GM23338 (cell line): ENCODE data around the gene MBD6. TPM values are rescaled to one million over a fixed set of nuclear protein-coding genes. Genes with fewer than 3 reads are reported as not detected.

Experiments used
- ATAC-seq: fragments of 200-7000 bp; cut with Tn5 transposase; 3 replicates; pipeline ENCODE4 v1.9.1; 2020
- DNase-seq: peaks from one replicate; pipeline ENCODE4 v3.0.0-alpha.2; 2015; ENCODE audit warnings: low spot score
- H2AFZ ChIP-seq: fragments of 200-600 bp; sonication (generic); 2 replicates; pipeline ENCODE4 v1.8.0; 2016; ENCODE audit warnings: antibody characterized with exemption, mild to moderate bottlenecking, moderate library complexity
- H3F3A ChIP-seq: fragments of 200-600 bp; sonication (generic); replicated peaks from 2 replicates; pipeline ENCODE4 v1.8.0; 2017; ENCODE audit warnings: antibody characterized with exemption, mixed run types, low read depth
- H3K27ac ChIP-seq: fragments of 200-600 bp; sonication (generic); 2 replicates; pipeline ENCODE4 v1.6.1; 2016; ENCODE audit warnings: low read depth
- H3K27me3 ChIP-seq: fragments of 200-600 bp; sonication (generic); 2 replicates; pipeline ENCODE4 v1.8.0; 2016; ENCODE audit warnings: mild to moderate bottlenecking, mixed run types, moderate library complexity; ENCODE audit not compliant: insufficient read depth
- H3K36me3 ChIP-seq: fragments of 200-600 bp; sonication (generic); 2 replicates; pipeline ENCODE4 v1.8.0; 2016; ENCODE audit warnings: mild to moderate bottlenecking; ENCODE audit not compliant: insufficient read depth
- H3K4me1 ChIP-seq: fragments of 200-600 bp; sonication (generic); 2 replicates; pipeline ENCODE4 v1.8.0; 2016; ENCODE audit warnings: mild to moderate bottlenecking, moderate library complexity; ENCODE audit not compliant: insufficient read depth
- H3K4me2 ChIP-seq: fragments of 200-600 bp; sonication (generic); 2 replicates; pipeline ENCODE4 v1.7.1; 2017; ENCODE audit warnings: mixed run types
- H3K4me3 ChIP-seq: fragments of 200-600 bp; sonication (generic); 2 replicates; pipeline ENCODE4 v1.6.1; 2016; ENCODE audit warnings: mixed run types
- H3K79me2 ChIP-seq: fragments of 200-600 bp; sonication (generic); replicated peaks from 2 replicates; pipeline ENCODE4 v1.8.0; 2017; ENCODE audit warnings: mild to moderate bottlenecking; ENCODE audit not compliant: insufficient read depth
- H3K9me2 ChIP-seq: fragments of 200-600 bp; sonication (generic); 2 replicates; pipeline ENCODE4 v1.8.0; 2017; ENCODE audit not compliant: insufficient read depth
- H4K20me1 ChIP-seq: fragments of 200-600 bp; sonication (generic); replicated peaks from 2 replicates; pipeline ENCODE4 v1.8.0; 2017; ENCODE audit warnings: mild to moderate bottlenecking; ENCODE audit not compliant: insufficient read depth
- H3K27ac Mint-ChIP-seq: 2 replicates; pipeline ENCODE4 v1.8.0; 2020; ENCODE audit warnings: inconsistent platforms, mild to moderate bottlenecking, moderate library complexity, mixed read lengths
- H3K27me3 Mint-ChIP-seq: 3 replicates; pipeline ENCODE4 v1.8.0; 2022; ENCODE audit warnings: low read depth, mild to moderate bottlenecking, moderate library complexity, mixed read lengths, inconsistent platforms; ENCODE audit not compliant: insufficient read depth, poor library complexity
- H3K36me3 Mint-ChIP-seq: 3 replicates; pipeline ENCODE4 v1.8.0; 2021; ENCODE audit warnings: low read depth, mild to moderate bottlenecking, inconsistent platforms, moderate library complexity, mixed read lengths
- H3K4me1 Mint-ChIP-seq: 3 replicates; pipeline ENCODE4 v1.8.0; 2020; ENCODE audit warnings: mild to moderate bottlenecking, inconsistent platforms, mixed read lengths
- H3K4me3 Mint-ChIP-seq: 3 replicates; pipeline ENCODE4 v1.8.0; 2021; ENCODE audit warnings: moderate library complexity, mild to moderate bottlenecking, inconsistent platforms, mixed read lengths
- H3K9me3 Mint-ChIP-seq: 3 replicates; pipeline ENCODE4 v1.8.0; 2020; ENCODE audit warnings: moderate library complexity, mild to moderate bottlenecking, inconsistent platforms, mixed read lengths
- CREB1 ChIP-seq: fragments of 250-450 bp; sonication (Bioruptor Pico); IDR thresholded peaks from 2 replicates; pipeline ENCODE4 v1.5.0; 2020; ENCODE audit warnings: low read depth, mild to moderate bottlenecking, moderate library complexity
- EZH2 ChIP-seq: fragments of 200-600 bp; sonication (generic); IDR thresholded peaks from one replicate; pipeline ENCODE4 v1.8.0; 2017; ENCODE audit warnings: antibody characterized with exemption, mild to moderate bottlenecking, low read depth; ENCODE audit not compliant: unreplicated experiment
- JUNB ChIP-seq: IDR thresholded peaks from one replicate; pipeline ENCODE4 v1.6.1; 2016; ENCODE audit warnings: antibody characterized with exemption; ENCODE audit not compliant: unreplicated experiment
- NANOG ChIP-seq: IDR thresholded peaks from 2 replicates; pipeline ENCODE4 v1.6.1; 2016; ENCODE audit warnings: antibody characterized with exemption, borderline replicate concordance
- POLR2AphosphoS5 ChIP-seq: IDR thresholded peaks from 2 replicates; pipeline ENCODE4 v1.6.1; 2016; ENCODE audit warnings: antibody characterized with exemption, low read depth
- REST ChIP-seq: IDR thresholded peaks from one replicate; pipeline ENCODE4 v1.6.1; 2018; ENCODE audit warnings: antibody characterized with exemption; ENCODE audit not compliant: unreplicated experiment
- STAT1 ChIP-seq: IDR thresholded peaks from one replicate; pipeline ENCODE4 v1.6.1; 2016; ENCODE audit warnings: antibody characterized with exemption; ENCODE audit not compliant: unreplicated experiment
- ZNF114 ChIP-seq: fragments of 250-450 bp; sonication (Bioruptor Pico); IDR thresholded peaks from 2 replicates; pipeline ENCODE4 v1.5.0; 2020; ENCODE audit warnings: mild to moderate bottlenecking, moderate library complexity
- ZNF462 ChIP-seq: fragments of 250-450 bp; sonication (Bioruptor Pico); IDR thresholded peaks from 2 replicates; pipeline ENCODE4 v1.5.0; 2020; ENCODE audit warnings: mild to moderate bottlenecking, moderate library complexity
- polyA plus RNA-seq: library from polyadenylated mRNA; unstranded; fragments of >200 nt; fragmentation: Nextera tagmentation; extraction: Ambion mirVana; gene quantifications from 2 replicates; pipeline ENCODE4 v1.2.1, GENCODE V29; 2016
- total RNA-seq: library from RNA; depleted of rRNA; stranded (reverse); fragments of >200 nt; shearing (Covaris generic); gene quantifications from 2 replicates; pipeline ENCODE4 v1.2.3, GENCODE V29; 2014
- TF ChIP-seq, protein P1 (sequence below), 2 experiments: fragments of 200-600 bp in 1 of 2; sonication (generic) in 1 of 2; conservative IDR thresholded peaks; 2 replicates each; pipeline versions ENCODE4 v1.5.1 to v1.6.1; 2016 to 2017; ENCODE audit warnings: antibody characterized with exemption in 2 of 2, low read depth in 2 of 2, mild to moderate bottlenecking in 2 of 2, moderate library complexity in 1 of 2

MBD6 gene
- total and polyA plus RNA-seq, 2 experiments from 2014 or later = 12.5 to 17.1 TPM

- H2AFZ ChIP-seq = no peak overlapping the region
- H3F3A ChIP-seq = peaks cover 34% of the 10 kb centered on the region
- H3K27ac Mint-ChIP-seq = peak overlapping the region; percentile 56; the same call in 1 of the 2 replicates
- peaks cover 92% of the 10 kb centered on the region for H3K36me3 Mint-ChIP-seq
- no peaks in the 10 kb centered on the region for H3K4me1 ChIP-seq
- no peak overlapping the region for H3K27ac ChIP-seq
- ATAC-seq (peak; percentile 88), DNase-seq (peak; percentile 68)
- H3K4me1 Mint-ChIP-seq = peaks cover 2% of the 10 kb centered on the region; the same call in 2 of the 3 replicates
- H3K4me3 Mint-ChIP-seq = no peak overlapping the region
- H3K27me3 Mint-ChIP-seq = peaks cover 13% of the 10 kb centered on the region
- no peak overlapping the region for H3K4me2 ChIP-seq
- no peak overlapping the region for H3K4me3 ChIP-seq
- TF ChIP-seq POLR2AphosphoS5 (peak; percentile 26; the same call in 1 of the 2 replicates), REST (no peak), EZH2 (no peak)
- TF ChIP-seq, protein P1, sequence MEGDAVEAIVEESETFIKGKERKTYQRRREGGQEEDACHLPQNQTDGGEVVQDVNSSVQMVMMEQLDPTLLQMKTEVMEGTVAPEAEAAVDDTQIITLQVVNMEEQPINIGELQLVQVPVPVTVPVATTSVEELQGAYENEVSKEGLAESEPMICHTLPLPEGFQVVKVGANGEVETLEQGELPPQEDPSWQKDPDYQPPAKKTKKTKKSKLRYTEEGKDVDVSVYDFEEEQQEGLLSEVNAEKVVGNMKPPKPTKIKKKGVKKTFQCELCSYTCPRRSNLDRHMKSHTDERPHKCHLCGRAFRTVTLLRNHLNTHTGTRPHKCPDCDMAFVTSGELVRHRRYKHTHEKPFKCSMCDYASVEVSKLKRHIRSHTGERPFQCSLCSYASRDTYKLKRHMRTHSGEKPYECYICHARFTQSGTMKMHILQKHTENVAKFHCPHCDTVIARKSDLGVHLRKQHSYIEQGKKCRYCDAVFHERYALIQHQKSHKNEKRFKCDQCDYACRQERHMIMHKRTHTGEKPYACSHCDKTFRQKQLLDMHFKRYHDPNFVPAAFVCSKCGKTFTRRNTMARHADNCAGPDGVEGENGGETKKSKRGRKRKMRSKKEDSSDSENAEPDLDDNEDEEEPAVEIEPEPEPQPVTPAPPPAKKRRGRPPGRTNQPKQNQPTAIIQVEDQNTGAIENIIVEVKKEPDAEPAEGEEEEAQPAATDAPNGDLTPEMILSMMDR (conservative IDR thresholded peaks at IDR 0.05; ENCODE audit: low read depth in 2 of 2) = peak; percentile 40 to 51
- no peaks in the 10 kb centered on the region for H3K9me2 ChIP-seq
- H3K79me2 ChIP-seq = peaks cover 23% of the 10 kb centered on the region
- no peaks in the 10 kb centered on the region for H3K27me3 ChIP-seq
- peaks cover 77% of the 10 kb centered on the region for H3K36me3 ChIP-seq
- H3K9me3 Mint-ChIP-seq = no peaks in the 10 kb centered on the region
- peaks cover 34% of the 10 kb centered on the region for H4K20me1 ChIP-seq
Measured at GRCh38 chr12:57498132-57498502, 24.5 kb upstream of the MBD6 start.

- Mint-ChIP-seq H3K9me3 (no peaks in the 10 kb centered on the region), H3K4me1 (peaks cover 2% of the 10 kb centered on the region; the same call in 2 of the 3 replicates), H3K36me3 (peaks cover 97% of the 10 kb centered on the region), H3K27ac (peak overlapping the region; percentile 56; the same call in 1 of the 2 replicates), H3K4me3 (no peak overlapping the region), H3K27me3 (peaks cover 13% of the 10 kb centered on the region)
- no peaks in the 10 kb centered on the region for H3K4me1 ChIP-seq
- peaks cover 38% of the 10 kb centered on the region for H3F3A ChIP-seq
- DNase-seq (no peak), ATAC-seq (no peak)
- H3K4me3 ChIP-seq = no peak overlapping the region
- peaks cover 34% of the 10 kb centered on the region for H4K20me1 ChIP-seq
- peaks cover 23% of the 10 kb centered on the region for H3K79me2 ChIP-seq
- no peak overlapping the region for H3K4me2 ChIP-seq
- H3K9me2 ChIP-seq = no peaks in the 10 kb centered on the region
- H3K27ac ChIP-seq = no peak overlapping the region
- peaks cover 80% of the 10 kb centered on the region for H3K36me3 ChIP-seq
- H2AFZ ChIP-seq = no peak overlapping the region
- no peaks in the 10 kb centered on the region for H3K27me3 ChIP-seq
- TF ChIP-seq CREB1 (no peak), EZH2 (no peak), JUNB (no peak), ZNF114 (CRISPR knock-in tag) (no peak), NANOG (no peak), ZNF462 (CRISPR knock-in tag) (no peak), STAT1 (no peak)
Measured at GRCh38 chr12:57498571-57498970, 24.1 kb upstream of the MBD6 start.
